Type B pancreatic cell (in vitro differentiated cells): ENCODE measurements around the gene RASSF4. TPM values are rescaled to one million over a fixed set of nuclear protein-coding genes. Genes with fewer than 3 reads are reported as not detected.

Experiments used
- DNase-seq: peaks from one replicate; pipeline ENCODE4 v3.0.0; 2021; ENCODE audit warnings: mixed read lengths; ENCODE audit not compliant: unreplicated experiment; ENCODE audit errors: extremely low spot score
- H3K27ac Mint-ChIP-seq: 2 replicates; pipeline ENCODE4 v1.8.0; 2021; ENCODE audit warnings: mild to moderate bottlenecking, mixed read lengths
- H3K27me3 Mint-ChIP-seq: 2 replicates; pipeline ENCODE4 v1.8.0; 2021; ENCODE audit warnings: mixed read lengths
- H3K36me3 Mint-ChIP-seq: 2 replicates; pipeline ENCODE4 v1.8.0; 2021; ENCODE audit warnings: mixed read lengths
- H3K4me1 Mint-ChIP-seq: one replicate; pipeline ENCODE4 v1.8.0; 2021; ENCODE audit warnings: mixed read lengths; ENCODE audit not compliant: unreplicated experiment
- H3K4me3 Mint-ChIP-seq: 2 replicates; pipeline ENCODE4 v1.8.0; 2021; ENCODE audit warnings: mild to moderate bottlenecking, mixed read lengths
- H3K9me3 Mint-ChIP-seq: 2 replicates; pipeline ENCODE4 v1.8.0; 2021; ENCODE audit warnings: mixed read lengths
- CTCF ChIP-seq: fragments of 200-600 bp; sonication (generic); conservative IDR thresholded peaks from 2 replicates; pipeline ENCODE4 v1.5.0; 2021; ENCODE audit warnings: antibody characterized with exemption, mild to moderate bottlenecking
- total RNA-seq: library from RNA; stranded (reverse); gene quantifications from 2 replicates; pipeline ENCODE4 v1.2.1, GENCODE V29; 2021; ENCODE audit warnings: low replicate concordance

Gene RASSF4
- total RNA-seq, 1 donor from 2014 or later: 27.9 TPM

GRCh38 chr10:44955413-44956070 lies 4.1 kb upstream of the RASSF4 start:
- H3K27ac Mint-ChIP-seq: no peak overlapping the region
- H3K27me3 Mint-ChIP-seq: no peaks in the 10 kb centered on the region
- H3K4me3 Mint-ChIP-seq: no peak overlapping the region
- peaks cover 9% of the 10 kb centered on the region for H3K36me3 Mint-ChIP-seq
- no peaks in the 10 kb centered on the region for H3K9me3 Mint-ChIP-seq
- H3K4me1 Mint-ChIP-seq: peaks cover 36% of the 10 kb centered on the region
- TF ChIP-seq CTCF: no peak
- peak; percentile 47 for DNase-seq

DNA sequence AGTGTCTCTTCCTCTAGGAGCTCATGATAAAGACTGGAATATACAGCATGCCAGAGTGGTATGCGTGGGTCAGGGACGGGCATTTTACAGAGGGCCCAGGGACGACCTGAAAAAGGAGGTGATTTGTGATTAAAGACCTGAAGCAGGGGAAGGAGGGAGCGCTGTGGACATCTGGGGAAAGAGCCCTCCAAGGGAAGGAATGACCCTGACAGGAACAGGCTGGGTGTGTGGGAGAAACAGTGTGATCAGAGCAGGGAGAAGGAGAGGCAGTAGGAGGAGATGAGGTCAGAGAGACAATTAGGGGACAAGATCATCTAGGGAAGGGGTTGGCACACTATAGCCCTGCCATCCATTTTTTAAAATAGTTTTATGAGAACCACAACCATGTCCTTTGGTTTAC lies 3.4 kb upstream of the RASSF4 start:
- Mint-ChIP-seq H3K4me1 (peaks cover 42% of the 10 kb centered on the region), H3K36me3 (peaks cover 9% of the 10 kb centered on the region), H3K27ac (no peak overlapping the region), H3K27me3 (no peaks in the 10 kb centered on the region), H3K4me3 (peak overlapping the region; percentile 35), H3K9me3 (no peaks in the 10 kb centered on the region)
- DNase-seq: peak; percentile 52
- TF ChIP-seq CTCF: no peak

DNA sequence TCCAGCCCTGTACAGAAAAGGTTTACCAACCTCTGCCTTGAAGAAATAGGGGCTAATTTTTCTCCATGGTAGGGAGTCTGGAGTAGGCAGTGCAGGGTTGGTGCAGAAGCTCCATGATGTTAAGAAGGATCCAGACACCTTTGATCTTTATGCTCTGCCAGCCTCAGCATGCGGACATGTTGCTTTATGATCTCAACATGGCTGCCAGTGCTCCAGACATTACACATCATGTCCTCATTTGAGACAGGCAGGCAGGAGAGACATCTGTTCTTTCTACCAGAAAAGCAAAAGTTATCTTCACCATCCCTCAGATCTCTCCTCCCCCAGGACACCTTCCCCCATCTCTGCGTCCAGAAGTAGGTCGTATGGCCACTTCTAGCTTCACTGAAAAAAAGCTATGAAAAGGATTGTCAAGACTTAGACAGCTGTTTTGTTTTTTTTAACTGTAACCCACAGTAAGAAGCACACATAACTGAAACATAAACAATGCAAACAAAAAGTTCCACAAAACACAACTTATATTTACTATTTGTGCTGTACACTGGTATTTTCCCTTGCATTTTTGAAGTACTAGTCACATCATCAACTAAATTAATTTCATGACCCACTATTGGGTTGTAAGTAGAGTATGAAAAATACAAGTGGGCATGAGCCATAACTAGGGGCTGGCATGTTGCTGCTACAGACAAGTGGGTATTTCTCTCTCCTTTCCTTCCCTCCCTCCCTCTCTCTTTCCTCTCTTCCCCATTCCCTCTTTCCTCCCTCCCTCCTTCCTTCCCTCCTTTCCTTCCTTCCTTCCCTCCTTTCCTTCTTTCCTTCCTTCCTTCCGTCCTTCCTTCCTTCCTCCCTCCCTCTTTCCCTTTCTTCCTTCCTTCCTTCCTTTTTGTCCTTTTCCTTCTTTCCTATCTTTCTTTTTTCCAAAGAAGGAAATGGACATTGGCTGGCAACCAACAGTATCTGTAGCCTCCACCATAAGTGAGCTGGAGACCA lies 2.6 kb upstream of the RASSF4 start:
- TF ChIP-seq CTCF: no peak
- DNase-seq: no peak
- H3K36me3 Mint-ChIP-seq: peaks cover 9% of the 10 kb centered on the region
- no peaks in the 10 kb centered on the region for H3K9me3 Mint-ChIP-seq
- H3K27ac Mint-ChIP-seq: no peak overlapping the region
- H3K27me3 Mint-ChIP-seq: no peaks in the 10 kb centered on the region
- H3K4me1 Mint-ChIP-seq: peaks cover 48% of the 10 kb centered on the region
- H3K4me3 Mint-ChIP-seq: peak overlapping the region; percentile 77

DNA sequence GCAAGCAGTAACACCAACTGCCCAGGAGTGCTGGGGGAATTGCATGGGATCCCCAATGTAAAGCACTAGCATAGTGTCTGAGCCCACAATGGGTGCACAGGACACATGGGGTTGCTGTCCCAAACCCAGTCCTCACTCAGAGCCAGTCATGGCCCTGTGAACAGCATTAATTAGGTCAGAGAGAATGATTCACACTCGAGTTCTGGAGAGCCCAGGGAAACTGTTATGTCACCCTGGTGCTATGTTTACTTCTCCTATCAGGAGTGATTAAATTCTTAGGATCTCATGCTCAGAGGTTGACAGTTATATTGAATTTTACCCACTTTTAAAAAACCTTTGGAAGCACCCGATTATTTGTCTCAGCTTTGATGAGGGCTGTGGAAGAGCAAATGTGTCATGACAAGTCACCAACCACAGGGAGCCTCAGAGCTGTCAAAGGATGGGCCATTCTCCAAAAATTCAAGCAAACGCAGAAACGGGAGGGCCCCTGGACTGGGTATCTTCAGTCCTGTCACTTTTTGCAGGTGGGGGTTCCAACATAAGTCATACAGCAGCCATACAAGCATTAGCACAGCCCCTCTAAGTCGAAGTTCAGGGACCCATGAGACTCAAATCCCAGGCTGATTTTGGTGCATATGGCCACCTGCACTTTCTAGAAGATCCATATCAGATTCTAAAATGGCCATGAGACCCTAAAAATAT lies 1.3 kb upstream of the RASSF4 start:
- peak overlapping the region; percentile 83 for H3K27ac Mint-ChIP-seq
- H3K9me3 Mint-ChIP-seq: no peaks in the 10 kb centered on the region
- H3K36me3 Mint-ChIP-seq: peaks cover 9% of the 10 kb centered on the region
- no peak for TF ChIP-seq CTCF
- no peaks in the 10 kb centered on the region for H3K27me3 Mint-ChIP-seq
- peaks cover 53% of the 10 kb centered on the region for H3K4me1 Mint-ChIP-seq
- DNase-seq: peak; percentile 34
- peak overlapping the region; percentile 89 for H3K4me3 Mint-ChIP-seq

DNA sequence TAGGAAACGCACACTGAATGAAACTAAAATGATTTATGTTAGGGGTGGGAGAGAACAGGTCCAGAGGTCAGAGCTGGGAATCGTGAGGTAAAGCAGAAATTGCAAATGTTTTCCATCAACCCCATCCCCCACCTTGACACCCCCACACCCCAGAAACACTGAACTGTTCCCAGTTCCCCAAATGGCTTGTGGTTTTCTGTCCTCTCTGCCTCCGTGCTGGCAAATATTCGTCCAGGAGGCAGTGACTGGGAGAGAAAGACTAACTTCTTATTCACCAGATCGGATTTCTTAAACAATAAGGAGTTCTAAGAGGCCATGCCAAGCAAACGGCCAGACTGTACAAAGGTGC lies 730 bp upstream of the RASSF4 start:
- DNase-seq: no peak
- peaks cover 53% of the 10 kb centered on the region for H3K4me1 Mint-ChIP-seq
- peak overlapping the region; percentile 83 for H3K27ac Mint-ChIP-seq
- peak overlapping the region; percentile 89 for H3K4me3 Mint-ChIP-seq
- no peak for TF ChIP-seq CTCF
- H3K9me3 Mint-ChIP-seq: no peaks in the 10 kb centered on the region
- peaks cover 9% of the 10 kb centered on the region for H3K36me3 Mint-ChIP-seq
- H3K27me3 Mint-ChIP-seq: no peaks in the 10 kb centered on the region
